Retinal pigment epithelial cell (primary cell): ENCODE data around the gene CNPY1.
"Not testable (repeated sequence)": the region's sequence is repeated elsewhere in the genome, so short reads cannot be mapped to it uniquely, and the experiment has no call there.

ENCODE experiments used
- DNase-seq: peaks from one replicate; pipeline ENCODE4 v3.0.0-alpha.2; 2010; ENCODE audit warnings: low read depth
- H3K4me3 ChIP-seq: 2 replicates; pipeline ENCODE4 v1.5.1; 2011; ENCODE audit warnings: mild to moderate bottlenecking, low read length, control low read depth, moderate library complexity
- CTCF ChIP-seq: conservative IDR thresholded peaks from 2 replicates; pipeline ENCODE4 v1.5.1; 2011; ENCODE audit warnings: low read depth, low read length, control low read depth, inconsistent platforms

Gene CNPY1

GRCh38 chr7:155546449-155546848, at the start of gene CNPY1:
CNPY1 (minus strand) TSS chr7:155546559; CDS start chr7:155545929, 630 bp downstream.
- H3K4me3 ChIP-seq, DNase-seq: not testable (repeated sequence)

- no peak for DNase-seq
- no peak for TF ChIP-seq CTCF
- H3K4me3 ChIP-seq: no peak overlapping the region
Observed at GRCh38 chr7:155594961-155595366, 48.6 kb upstream of the CNPY1 start.

GRCh38 chr7:155594163-155594732, 47.9 kb upstream of the CNPY1 start:
- no peak for TF ChIP-seq CTCF
- DNase-seq: no peak
- H3K4me3 ChIP-seq: no peak overlapping the region

GRCh38 chr7:155593461-155594162, 47.3 kb upstream of the CNPY1 start:
- H3K4me3 ChIP-seq: no peak overlapping the region
- no peak for TF ChIP-seq CTCF
- DNase-seq: no peak

GRCh38 chr7:155591055-155591775, 44.9 kb upstream of the CNPY1 start:
- no peak for DNase-seq
- no peak for TF ChIP-seq CTCF
- H3K4me3 ChIP-seq: no peak overlapping the region

GRCh38 chr7:155590215-155591018, 44.1 kb upstream of the CNPY1 start:
- TF ChIP-seq CTCF: no peak
- no peak overlapping the region for H3K4me3 ChIP-seq
- no peak for DNase-seq
